GM12878 (cell line): ENCODE results near the gene IL17RA. TPM values are rescaled to one million over a fixed set of nuclear protein-coding genes. Genes with fewer than 3 reads are reported as not detected.
A peak's percentile ranks its signal among the peaks of the same experiment; 100 is the strongest.

ENCODE experiments used
- ATAC-seq: fragments of 200-7000 bp; cut with Tn5 transposase; 3 replicates; pipeline ENCODE4 v1.9.1; 2020; ENCODE audit warnings: mild to moderate bottlenecking, moderate library complexity
- BruUV-seq: library from RNA; stranded (reverse); fragments of 400-500 nt; replicated peaks from 2 replicates; lab custom pipeline; 2021; lab: Mats Ljungman, UMichigan
- CTCF ChIA-PET: fragments of 300-600 bp; sonication (Branson Sonifier 250); formaldehyde crosslinking; extraction: SDS; loops from one replicate; lab custom pipeline; 2021; ENCODE audit warnings: inconsistent platforms; lab: Yijun Ruan, JAX
- POLR2A ChIA-PET: fragments of 350-600 bp; formaldehyde crosslinking; extraction: SDS; loops from one replicate; lab custom pipeline; 2021; ENCODE audit warnings: inconsistent platforms; lab: Charles Lee
- RAD21 ChIA-PET: fragments of 300-600 bp; sonication (Branson Sonifier 250); formaldehyde crosslinking; loops from one replicate; lab custom pipeline; 2023; ENCODE audit warnings: antibody characterized with exemption; ENCODE audit not compliant: unreplicated experiment; lab: Charles Lee
- SMC1A ChIA-PET: fragments of 300-600 bp; sonication (Branson Sonifier 250); formaldehyde crosslinking; loops from one replicate; lab custom pipeline; 2023; ENCODE audit not compliant: unreplicated experiment, uncharacterized antibody; lab: Charles Lee
- DNase-seq: peaks from one replicate; pipeline ENCODE4 v3.0.0-alpha.2; 2011; ENCODE audit warnings: low read depth, low spot score
- FAIRE-seq: peaks from 3 replicates; lab custom pipeline; 2011; peaks lifted over from hg19 to GRCh38; lab: Jason Lieb, UNC
- H2AFZ ChIP-seq: 2 replicates; pipeline ENCODE4 v1.6.0; 2011; ENCODE audit warnings: low read depth, low read length, control low read depth; ENCODE audit not compliant: control insufficient read depth
- H3K27ac ChIP-seq: 2 replicates; pipeline ENCODE4 v1.5.1; 2011; ENCODE audit warnings: control low read depth; ENCODE audit not compliant: control insufficient read depth, insufficient read depth
- H3K27me3 ChIP-seq, 2 experiments: replicated peaks in 1 of 2; 2 replicates each; pipeline versions ENCODE4 v1.6.0 to v1.6.1; 2011; ENCODE audit warnings: low read length in 1 of 2; ENCODE audit not compliant: control insufficient read depth in 2 of 2, insufficient read depth in 2 of 2
- H3K36me3 ChIP-seq, 2 experiments: 2 replicates each; pipeline ENCODE4 v1.5.1; 2011; ENCODE audit warnings: low read length in 1 of 2; ENCODE audit not compliant: control insufficient read depth in 2 of 2, insufficient read depth in 2 of 2
- H3K4me1 ChIP-seq: 2 replicates; pipeline ENCODE4 v1.6.1; 2011; ENCODE audit warnings: mild to moderate bottlenecking, low read length, moderate library complexity, mixed read lengths; ENCODE audit not compliant: control insufficient read depth, insufficient read depth
- H3K4me2 ChIP-seq: 2 replicates; pipeline ENCODE4 v1.6.0; 2011; ENCODE audit warnings: control low read depth; ENCODE audit not compliant: control insufficient read depth, insufficient read depth
- H3K4me3 ChIP-seq: fragments of 200-600 bp; sonication (generic); 2 replicates; pipeline ENCODE4 v1.5.1; 2016
- H3K79me2 ChIP-seq: 2 replicates; pipeline ENCODE4 v1.6.0; 2011; ENCODE audit warnings: low read length; ENCODE audit not compliant: control insufficient read depth, insufficient read depth
- H3K9ac ChIP-seq: 2 replicates; pipeline ENCODE4 v1.8.0; 2011; ENCODE audit warnings: low read length, control low read depth, mixed read lengths; ENCODE audit not compliant: control insufficient read depth, insufficient read depth
- H3K9me3 ChIP-seq: replicated peaks from 3 replicates; pipeline ENCODE4 v1.5.1; 2011; ENCODE audit warnings: mild to moderate bottlenecking, low read length; ENCODE audit not compliant: control insufficient read depth, insufficient read depth
- H4K20me1 ChIP-seq: 2 replicates; pipeline ENCODE4 v1.6.0; 2011; ENCODE audit not compliant: control insufficient read depth, insufficient read depth
- CBFB ChIP-seq: IDR thresholded peaks from 2 replicates; pipeline ENCODE4 v1.6.1; 2016; ENCODE audit warnings: antibody characterized with exemption, low read depth
- CHD4 ChIP-seq: fragments of 200-600 bp; sonication (generic); IDR thresholded peaks from 2 replicates; pipeline ENCODE4 v1.6.1; 2016; ENCODE audit warnings: mild to moderate bottlenecking
- GATAD2B ChIP-seq: fragments of 450-650 bp; conservative IDR thresholded peaks from 2 replicates; pipeline ENCODE4 v1.6.1; 2017; ENCODE audit warnings: low read depth, mild to moderate bottlenecking, moderate library complexity
- HDAC6 ChIP-seq: fragments of 200-600 bp; sonication (generic); IDR thresholded peaks from one replicate; pipeline ENCODE4 v1.8.0; 2017; ENCODE audit warnings: antibody characterized with exemption; ENCODE audit not compliant: unreplicated experiment
- IRF4 ChIP-seq: IDR thresholded peaks from 2 replicates; pipeline ENCODE4 v1.6.1; 2011; ENCODE audit warnings: low read depth, low read length
- MEF2A ChIP-seq: IDR thresholded peaks from 2 replicates; pipeline ENCODE4 v1.6.1; 2011; ENCODE audit warnings: low read depth, mild to moderate bottlenecking, low read length, moderate library complexity; ENCODE audit not compliant: insufficient read depth
- NFIC ChIP-seq: IDR thresholded peaks from 2 replicates; pipeline ENCODE4 v1.6.1; 2012; ENCODE audit warnings: low read depth, mild to moderate bottlenecking, inconsistent platforms, low read length, moderate library complexity
- NFXL1 ChIP-seq: fragments of 450-650 bp; IDR thresholded peaks from 2 replicates; pipeline ENCODE4 v1.6.1; 2017; ENCODE audit warnings: antibody characterized with exemption, mild to moderate bottlenecking, borderline replicate concordance
- RB1 ChIP-seq: fragments of 450-650 bp; formaldehyde crosslinking; IDR thresholded peaks from 2 replicates; pipeline ENCODE4 v1.6.1; 2017; ENCODE audit warnings: mild to moderate bottlenecking, borderline replicate concordance
- RCOR1 ChIP-seq: conservative IDR thresholded peaks from 2 replicates; pipeline ENCODE4 v1.6.1; 2012; ENCODE audit warnings: low read depth, low read length, improper control_type of control experiment
- RELA ChIP-seq: fragments of 450-650 bp; IDR thresholded peaks from 2 replicates; pipeline ENCODE4 v1.8.0; 2014; ENCODE audit warnings: borderline replicate concordance; ENCODE audit not compliant: partially characterized antibody
- SMC3 ChIP-seq: IDR thresholded peaks from 2 replicates; pipeline ENCODE4 v1.6.1; 2011; ENCODE audit warnings: low read length, improper control_type of control experiment, borderline replicate concordance
- SP1 ChIP-seq: IDR thresholded peaks from one replicate; pipeline ENCODE4 v1.6.1; 2011; ENCODE audit warnings: low read depth, low read length
- SREBF1 ChIP-seq: IDR thresholded peaks from 2 replicates; pipeline ENCODE4 v1.6.1; 2012; ENCODE audit warnings: mild to moderate bottlenecking, low read length
- STAT3 ChIP-seq: IDR thresholded peaks from 2 replicates; pipeline ENCODE4 v1.6.1; 2011; ENCODE audit warnings: low read depth, low read length, improper control_type of control experiment
- SUPT20H ChIP-seq: IDR thresholded peaks from 2 replicates; pipeline ENCODE4 v1.6.1; 2011; ENCODE audit warnings: low read depth, mild to moderate bottlenecking, low read length, moderate library complexity, borderline replicate concordance; ENCODE audit not compliant: control insufficient read depth
- TCF7 ChIP-seq: IDR thresholded peaks from 2 replicates; pipeline ENCODE4 v1.6.1; 2014; ENCODE audit warnings: antibody characterized with exemption, borderline replicate concordance
- YBX1 ChIP-seq: fragments of 450-650 bp; IDR thresholded peaks from 2 replicates; pipeline ENCODE4 v1.6.1; 2016; ENCODE audit warnings: antibody characterized with exemption
- ZNF274 ChIP-seq: IDR thresholded peaks from one replicate; pipeline ENCODE4 v1.8.0; 2011; ENCODE audit not compliant: insufficient read length, insufficient read depth
- WGBS: methylation state at CpG from one replicate; pipeline ENCODE4 v1.1.6; 2016; ENCODE audit warnings: low lambda C conversion rate; ENCODE audit not compliant: insufficient replicate concordance, insufficient coverage; ENCODE audit errors: missing lambda C conversion rate; 5-methylcytosine and 5-hydroxymethylcytosine counted together
- in situ Hi-C: fragments of 300-500 bp; cut with MboI; formaldehyde crosslinking; loops from 9 replicates; pipeline ENCODE4 v1.14.3; 2018; ENCODE audit warnings: mixed read lengths
- intact Hi-C: fragments of 100-400 bp; cut with micrococcal nuclease; formaldehyde crosslinking; loops from one replicate; pipeline ENCODE4 v1.14.2; 2022; ENCODE audit not compliant: unreplicated experiment
- polyA plus RNA-seq, 11 experiments: library from polyadenylated mRNA; depleted of rRNA in 4 of 11; unstranded in 6 of 11; stranded (reverse) in 5 of 11; fragments of >200 nt; fragmentation: Nextera tagmentation in 4 of 11; fragmentation: Illumina TruSeq in 1 of 11; extraction: Ambion mirVana in 4 of 11; extraction: Trizol in 1 of 11; gene quantifications; 1 replicate in 1 of 11; 2 replicates in 10 of 11; pipeline versions ENCODE4 v1.2.1 to v1.2.3, GENCODE V29; 2011 to 2016; ENCODE audit warnings: inconsistent platforms in 2 of 11, missing spikeins in 2 of 11, low read depth in 1 of 11
- total RNA-seq, 4 experiments: library from RNA; depleted of rRNA in 3 of 4; stranded (reverse); fragments of >200 nt in 3 of 4; fragmentation: Illumina TruSeq in 1 of 4; extraction: Trizol in 1 of 4; gene quantifications; 2 replicates each; pipeline versions ENCODE4 v1.2.1 to v1.2.3, GENCODE V29; 2013 to 2021
- TF ChIP-seq, protein P1 (sequence below): fragments of 450-650 bp; IDR thresholded peaks from 2 replicates; pipeline ENCODE4 v1.6.1; 2017; ENCODE audit warnings: low read depth, mild to moderate bottlenecking, moderate library complexity
- TF ChIP-seq, protein P2 (sequence below): fragments of 450-650 bp; IDR thresholded peaks from 2 replicates; pipeline ENCODE4 v1.6.1; 2017; ENCODE audit warnings: borderline replicate concordance

IL17RA gene
- total and polyA plus RNA-seq, 10 of the 15 experiments (the other 5 are each of a cell fraction or from before 2014, with no cell fraction given), result 0.71 to 10.2 (median 4.2) TPM

- intact Hi-C loops (loop anchor here (1.0 to 10.0 kb wide), 2 partner anchors 72 to 334 kb away; partner anchors contain the start of gene XKR3), in situ Hi-C loops (no loop called here)
- peak within 1 kb of the TSS; percentile 95 for H2AFZ ChIP-seq
- FAIRE-seq, result no peak
- H3K27ac ChIP-seq, result peak within 1 kb of the TSS; percentile 61
- ChIA-PET RAD21 (interaction anchor here (1.0 to 1.9 kb wide), 2 partner anchors 12 to 343 kb away, joined by 3 to 7 read pairs; no protein-coding TSS in a partner anchor), SMC1A (interaction anchor here (1.6 kb wide), 1 partner anchor 62 kb away, joined by 5 read pairs; no protein-coding TSS in a partner anchor), POLR2A (interaction anchor here (0.5 kb wide), 1 partner anchor 96 kb away, joined by 4 read pairs; no protein-coding TSS in a partner anchor), CTCF (interaction anchor here (0.8 to 8.1 kb wide), 3 partner anchors 14 to 343 kb away, joined by 4 to 72 read pairs (median 5); no protein-coding TSS in a partner anchor)
- no peaks in the 10 kb centered on the region for H3K9me3 ChIP-seq
- H3K27me3 ChIP-seq, result no peaks in the 10 kb centered on the region
- peaks cover 24% of the 10 kb centered on the region for H3K79me2 ChIP-seq
- ATAC-seq, result peak; percentile 90
- H3K9ac ChIP-seq, result peak within 1 kb of the TSS; percentile 76
- H4K20me1 ChIP-seq, result no peaks in the 10 kb centered on the region
- no TSS peak for BruUV-seq
- no peak for DNase-seq
- H3K4me1 ChIP-seq, result peaks cover 3% of the 10 kb centered on the region; the same call in 1 of the 2 replicates
- H3K4me3 ChIP-seq, result peak within 1 kb of the TSS; percentile 79
- H3K4me2 ChIP-seq, result peak within 1 kb of the TSS; percentile 58
- H3K36me3 ChIP-seq, result no peaks in the 10 kb centered on the region
- WGBS, result under 1% methylated on average over 82 of the region's 114 CpGs
- TF ChIP-seq SP1 (peak; percentile 35), CHD4 (no peak), HDAC6 (no peak), GATAD2B (peak; percentile 38), NFIC (no peak), SUPT20H (no peak), YBX1 (no peak), STAT3 (no peak), TCF7 (no peak), CBFB (no peak), RB1 (no peak; the same call in 1 of the 2 replicates), RCOR1 (no peak), IRF4 (no peak), NFXL1 (no peak), SMC3 (no peak), SREBF1 (0 out of 2 replicates have a peak, but pooled peaks have one; percentile 29), ZNF274 (no peak), MEF2A (no peak), RELA (no peak)
- TF ChIP-seq, protein P1, sequence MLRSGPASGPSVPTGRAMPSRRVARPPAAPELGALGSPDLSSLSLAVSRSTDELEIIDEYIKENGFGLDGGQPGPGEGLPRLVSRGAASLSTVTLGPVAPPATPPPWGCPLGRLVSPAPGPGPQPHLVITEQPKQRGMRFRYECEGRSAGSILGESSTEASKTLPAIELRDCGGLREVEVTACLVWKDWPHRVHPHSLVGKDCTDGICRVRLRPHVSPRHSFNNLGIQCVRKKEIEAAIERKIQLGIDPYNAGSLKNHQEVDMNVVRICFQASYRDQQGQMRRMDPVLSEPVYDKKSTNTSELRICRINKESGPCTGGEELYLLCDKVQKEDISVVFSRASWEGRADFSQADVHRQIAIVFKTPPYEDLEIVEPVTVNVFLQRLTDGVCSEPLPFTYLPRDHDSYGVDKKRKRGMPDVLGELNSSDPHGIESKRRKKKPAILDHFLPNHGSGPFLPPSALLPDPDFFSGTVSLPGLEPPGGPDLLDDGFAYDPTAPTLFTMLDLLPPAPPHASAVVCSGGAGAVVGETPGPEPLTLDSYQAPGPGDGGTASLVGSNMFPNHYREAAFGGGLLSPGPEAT, result no peak
- TF ChIP-seq, protein P2, sequence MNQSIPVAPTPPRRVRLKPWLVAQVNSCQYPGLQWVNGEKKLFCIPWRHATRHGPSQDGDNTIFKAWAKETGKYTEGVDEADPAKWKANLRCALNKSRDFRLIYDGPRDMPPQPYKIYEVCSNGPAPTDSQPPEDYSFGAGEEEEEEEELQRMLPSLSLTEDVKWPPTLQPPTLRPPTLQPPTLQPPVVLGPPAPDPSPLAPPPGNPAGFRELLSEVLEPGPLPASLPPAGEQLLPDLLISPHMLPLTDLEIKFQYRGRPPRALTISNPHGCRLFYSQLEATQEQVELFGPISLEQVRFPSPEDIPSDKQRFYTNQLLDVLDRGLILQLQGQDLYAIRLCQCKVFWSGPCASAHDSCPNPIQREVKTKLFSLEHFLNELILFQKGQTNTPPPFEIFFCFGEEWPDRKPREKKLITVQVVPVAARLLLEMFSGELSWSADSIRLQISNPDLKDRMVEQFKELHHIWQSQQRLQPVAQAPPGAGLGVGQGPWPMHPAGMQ, result no peak
These were observed 74.0 kb downstream of the IL17RA start, which contains the start of gene HDHD5 for GRCh38 chr22:17158568-17159503. Gene HDHD5, minus strand, starts transcription at chr22:17159277. Its CDS starts 26 bp downstream, at chr22:17159251.
